Measurements from ENCODE around the gene TSR3. TPM values are rescaled to one million over a fixed set of nuclear protein-coding genes. Genes with fewer than 3 reads are reported as not detected.

TSR3 gene
- total RNA-seq, 4 donors from 2014 or later, result 84.1 to 107 (median 96.7) TPM

- no peak for TF ChIP-seq CTCF (IDR thresholded peaks at IDR 0.05)
- H3K27ac ChIP-seq, result no peak overlapping the region
Observed at GRCh38 chr16:1323296-1324239, 28.1 kb downstream of the TSR3 start.

DNA sequence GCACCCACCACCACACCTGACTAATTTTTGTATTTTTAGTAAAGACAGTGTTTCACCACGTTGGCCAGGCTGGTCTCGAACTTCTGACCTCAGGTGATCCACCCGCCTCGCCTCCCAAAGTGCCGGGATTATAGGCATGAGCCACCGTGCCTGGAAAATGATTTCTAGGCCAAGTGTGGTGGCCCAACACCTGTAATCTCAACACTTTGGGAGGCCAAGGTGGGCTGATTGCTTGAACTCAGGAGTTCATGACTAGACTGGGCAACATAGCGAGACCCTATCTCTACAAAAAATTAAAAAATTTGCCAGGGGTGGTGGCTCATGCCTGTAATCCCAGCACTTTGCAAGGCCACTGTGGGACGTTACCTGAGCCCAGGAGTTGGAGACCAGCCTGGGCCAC lies 29.3 kb downstream of the TSR3 start:
- no peaks in the 10 kb centered on the region for H3K27me3 ChIP-seq
- H3K4me1 ChIP-seq, result no peaks in the 10 kb centered on the region
- no peak for DNase-seq
- no peak overlapping the region for H3K27ac ChIP-seq
- WGBS, 2 donors, result 96 to 100% methylated on average over 8 of the region's 8 CpGs
- H3K36me3 ChIP-seq, result peaks cover 65 to 68% of the 10 kb centered on the region in 2 donors
- intact Hi-C loops (cut with DNase I), result no loop called here
- H3K4me3 ChIP-seq (replicated peaks in 1 of 3), result no peak overlapping the region
- TF ChIP-seq POLR2A (IDR thresholded peaks at IDR 0.05) (no peak), CTCF (IDR thresholded peaks at IDR 0.05) (no peak)
- no peaks in the 10 kb centered on the region for H3K9me3 ChIP-seq

More at GRCh38 chr16:1323296-1324239, 28.1 kb downstream of the TSR3 start:
- H3K4me1 ChIP-seq, result no peaks in the 10 kb centered on the region
- DNase-seq, result no peak
- peaks cover 53 to 57% of the 10 kb centered on the region in 2 donors for H3K36me3 ChIP-seq
- no peaks in the 10 kb centered on the region for H3K9me3 ChIP-seq
- intact Hi-C loops (cut with DNase I), result no loop called here
- H3K27me3 ChIP-seq, result no peaks in the 10 kb centered on the region
- WGBS, 2 donors, result 88 to 91% methylated on average over 31 to 33 of the region's 35 CpGs
- H3K4me3 ChIP-seq (replicated peaks in 1 of 3), result no peak overlapping the region

GRCh38 chr16:1320658-1321240 lies 30.9 kb downstream of the TSR3 start:
- Histone ChIP-seq H3K9me3 (no peaks in the 10 kb centered on the region), H3K27ac (no peak overlapping the region), H3K27me3 (no peaks in the 10 kb centered on the region), H3K4me1 (no peaks in the 10 kb centered on the region), H3K36me3 (peaks cover 82 to 84% of the 10 kb centered on the region in 2 donors), H3K4me3 (replicated peaks in 1 of 3) (no peak overlapping the region)
- WGBS, 2 donors, result 83 to 90% methylated on average over 11 to 20 of the region's 22 CpGs
- DNase-seq, result no peak
- intact Hi-C loops (cut with DNase I), result no loop called here
- no peak for TF ChIP-seq CTCF (IDR thresholded peaks at IDR 0.05)
- no peak for TF ChIP-seq POLR2A (IDR thresholded peaks at IDR 0.05)

DNA sequence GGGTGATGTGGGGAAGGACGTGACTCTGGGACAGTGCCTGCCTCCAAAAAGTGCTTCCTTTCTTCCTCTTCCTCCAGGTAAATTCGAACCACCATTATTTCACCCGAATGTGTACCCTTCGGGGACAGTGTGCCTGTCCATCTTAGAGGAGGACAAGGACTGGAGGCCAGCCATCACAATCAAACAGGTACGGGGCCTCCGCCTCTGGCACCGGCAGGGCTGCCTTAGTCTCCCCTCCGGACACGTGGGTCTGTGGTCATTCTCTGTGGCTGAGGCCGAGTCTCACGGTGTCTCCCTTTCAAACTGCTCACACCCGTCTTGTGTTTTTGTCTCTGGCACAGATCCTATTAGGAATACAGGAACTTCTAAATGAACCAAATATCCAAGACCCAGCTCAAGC lies 31.6 kb downstream of the TSR3 start:
- intact Hi-C loops (cut with DNase I), result no loop called here
- Histone ChIP-seq H3K27ac (no peak overlapping the region), H3K9me3 (no peaks in the 10 kb centered on the region), H3K27me3 (no peaks in the 10 kb centered on the region), H3K4me3 (replicated peaks in 1 of 3) (no peak overlapping the region), H3K36me3 (peaks cover 83 to 84% of the 10 kb centered on the region in 2 donors), H3K4me1 (no peaks in the 10 kb centered on the region)
- TF ChIP-seq POLR2A (IDR thresholded peaks at IDR 0.05) (no peak), CTCF (IDR thresholded peaks at IDR 0.05) (no peak)
- no peak for DNase-seq
- 85 to 87% methylated on average over 12 of the region's 12 CpGs for WGBS, 2 donors

- no peak for DNase-seq
Observed at GRCh38 chr16:1319041-1319440, 32.6 kb downstream of the TSR3 start.

More at GRCh38 chr16:1319041-1319440, 32.6 kb downstream of the TSR3 start:
- H3K4me3 ChIP-seq (replicated peaks in 1 of 3), result no peak overlapping the region
- H3K27ac ChIP-seq, result no peak overlapping the region
- TF ChIP-seq POLR2A (IDR thresholded peaks at IDR 0.05) (no peak), CTCF (IDR thresholded peaks at IDR 0.05) (no peak)
- no peaks in the 10 kb centered on the region for H3K27me3 ChIP-seq
- H3K36me3 ChIP-seq, result peaks cover 84% of the 10 kb centered on the region in 2 donors
- H3K9me3 ChIP-seq, result no peaks in the 10 kb centered on the region
- H3K4me1 ChIP-seq, result no peaks in the 10 kb centered on the region
- intact Hi-C loops (cut with DNase I), result no loop called here
- 92 to 94% methylated on average over 31 to 33 of the region's 33 CpGs for WGBS, 2 donors

Data from thyroid gland (tissue), 4 donors.